HEK293 (cell line): ENCODE data around the gene COL17A1.

Experiments
- CTCF ChIA-PET: fragments of 350-600 bp; formaldehyde crosslinking; extraction: SDS; loops from one replicate; lab custom pipeline; 2021; ENCODE audit warnings: antibody characterized with exemption; lab: Yijun Ruan, JAX
- POLR2A ChIA-PET: fragments of 300-600 bp; formaldehyde crosslinking; extraction: SDS; loops from one replicate; lab custom pipeline; 2020; ENCODE audit warnings: antibody characterized with exemption, inconsistent platforms; lab: Yijun Ruan, JAX
- H3K27ac ChIP-seq: fragments of 200-500 bp; sonication (Bioruptor generic); 2 replicates; pipeline ENCODE4 v1.5.1; 2014; ENCODE audit warnings: low read depth, low read length, control low read depth, inconsistent platforms; ENCODE audit errors: extremely low read depth
- H3K36me3 ChIP-seq, 2 experiments: fragments of 200-500 bp in 1 of 2; sonication (Bioruptor generic) in 1 of 2; 1 replicate in 1 of 2; 2 replicates in 1 of 2; pipeline ENCODE4 v1.5.1; 2014 to 2017; ENCODE audit warnings: inconsistent platforms in 2 of 2, low read length in 2 of 2; ENCODE audit not compliant: control insufficient read depth in 2 of 2, insufficient read depth in 1 of 2
- H3K4me1 ChIP-seq: fragments of 200-500 bp; sonication (Bioruptor generic); 2 replicates; pipeline ENCODE4 v1.5.1; 2014; ENCODE audit warnings: mild to moderate bottlenecking, low read length, inconsistent platforms; ENCODE audit not compliant: control insufficient read depth, insufficient read depth
- H3K4me3 ChIP-seq: 2 replicates; pipeline ENCODE4 v1.5.1; 2011; ENCODE audit warnings: low read depth, mild to moderate bottlenecking, control low read depth, low read length, moderate library complexity
- H3K9me3 ChIP-seq: fragments of 200-500 bp; sonication (Bioruptor generic); 2 replicates; pipeline ENCODE4 v1.5.1; 2014; ENCODE audit warnings: low read depth, low read length, inconsistent platforms; ENCODE audit not compliant: control insufficient read depth, insufficient read depth
- CTCF ChIP-seq: fragments of 450-650 bp; formaldehyde crosslinking; IDR thresholded peaks from 2 replicates; pipeline ENCODE4 v1.5.1; 2016; ENCODE audit warnings: missing biosample characterization, missing genetic modification characterization
- GLIS2 ChIP-seq: fragments of 450-650 bp; formaldehyde crosslinking; IDR thresholded peaks from 2 replicates; pipeline ENCODE4 v1.5.1; 2016; ENCODE audit warnings: missing biosample characterization, missing genetic modification characterization
- HOXC10 ChIP-seq: sonication (generic); formaldehyde crosslinking; IDR thresholded peaks from 2 replicates; pipeline ENCODE4 v1.8.1; 2023; ENCODE audit warnings: mild to moderate bottlenecking, missing genetic modification reagents
- KLF17 ChIP-seq: fragments of 450-650 bp; formaldehyde crosslinking; IDR thresholded peaks from 2 replicates; pipeline ENCODE4 v1.5.1; 2016; ENCODE audit warnings: missing biosample characterization, missing genetic modification characterization
- KLF9 ChIP-seq: fragments of 450-650 bp; formaldehyde crosslinking; IDR thresholded peaks from 2 replicates; pipeline ENCODE4 v1.5.1; 2016; ENCODE audit warnings: missing biosample characterization, missing genetic modification characterization, low read depth
- MEIS1 ChIP-seq: sonication (generic); formaldehyde crosslinking; IDR thresholded peaks from 2 replicates; pipeline ENCODE4 v1.8.1; 2022; ENCODE audit warnings: missing genetic modification reagents, mild to moderate bottlenecking, borderline replicate concordance
- SETDB1 ChIP-seq: IDR thresholded peaks from one replicate; pipeline ENCODE4 v1.6.1; 2017; ENCODE audit warnings: mild to moderate bottlenecking, low read length, moderate library complexity, mixed read lengths; ENCODE audit not compliant: insufficient read length
- ZBTB8A ChIP-seq: fragments of 450-650 bp; formaldehyde crosslinking; IDR thresholded peaks from 2 replicates; pipeline ENCODE4 v1.5.1; 2016; ENCODE audit warnings: missing biosample characterization, missing genetic modification characterization
- ZFP69B ChIP-seq: fragments of 450-650 bp; formaldehyde crosslinking; IDR thresholded peaks from 2 replicates; pipeline ENCODE4 v1.5.1; 2016; ENCODE audit warnings: missing biosample characterization, missing genetic modification characterization
- ZNF112 ChIP-seq: fragments of 450-650 bp; formaldehyde crosslinking; IDR thresholded peaks from 2 replicates; pipeline ENCODE4 v1.5.0; 2017; ENCODE audit warnings: missing biosample characterization, missing genetic modification characterization
- ZNF138 ChIP-seq: fragments of 450-650 bp; formaldehyde crosslinking; IDR thresholded peaks from 2 replicates; pipeline ENCODE4 v1.5.1; 2016; ENCODE audit warnings: missing biosample characterization, missing genetic modification characterization, borderline replicate concordance
- ZNF184 ChIP-seq: fragments of 450-650 bp; IDR thresholded peaks from 2 replicates; pipeline ENCODE4 v1.5.1; 2018; ENCODE audit warnings: missing biosample characterization, mild to moderate bottlenecking, missing genetic modification characterization
- ZNF211 ChIP-seq: fragments of 450-650 bp; formaldehyde crosslinking; IDR thresholded peaks from 2 replicates; pipeline ENCODE4 v1.5.1; 2016; ENCODE audit warnings: low read depth, missing biosample characterization, missing genetic modification characterization
- ZNF23 ChIP-seq: fragments of 450-650 bp; formaldehyde crosslinking; IDR thresholded peaks from 2 replicates; pipeline ENCODE4 v1.5.1; 2016; ENCODE audit warnings: missing biosample characterization, missing genetic modification characterization, borderline replicate concordance
- ZNF248 ChIP-seq: fragments of 450-650 bp; formaldehyde crosslinking; IDR thresholded peaks from 2 replicates; pipeline ENCODE4 v1.5.1; 2017; ENCODE audit warnings: missing biosample characterization, missing genetic modification characterization
- ZNF266 ChIP-seq: fragments of 450-650 bp; formaldehyde crosslinking; IDR thresholded peaks from 2 replicates; pipeline ENCODE4 v1.5.1; 2016; ENCODE audit warnings: missing biosample characterization, missing genetic modification characterization, low read depth
- ZNF366 ChIP-seq: fragments of 450-650 bp; formaldehyde crosslinking; conservative IDR thresholded peaks from 2 replicates; pipeline ENCODE4 v1.5.1; 2016; ENCODE audit warnings: missing biosample characterization, missing genetic modification characterization
- ZNF596 ChIP-seq: fragments of 450-650 bp; IDR thresholded peaks from 2 replicates; pipeline ENCODE4 v1.5.0; 2018; ENCODE audit warnings: missing biosample characterization, mild to moderate bottlenecking, missing genetic modification characterization, moderate library complexity
- ZNF639 ChIP-seq: fragments of 450-650 bp; formaldehyde crosslinking; IDR thresholded peaks from 2 replicates; pipeline ENCODE4 v1.5.1; 2016; ENCODE audit warnings: missing biosample characterization, missing genetic modification characterization
- ZNF654 ChIP-seq: fragments of 450-650 bp; formaldehyde crosslinking; IDR thresholded peaks from 2 replicates; pipeline ENCODE4 v1.5.1; 2016; ENCODE audit warnings: low read depth, missing biosample characterization, missing genetic modification characterization
- ZNF664 ChIP-seq: fragments of 450-650 bp; formaldehyde crosslinking; IDR thresholded peaks from 2 replicates; pipeline ENCODE4 v1.5.1; 2016; ENCODE audit warnings: missing biosample characterization, missing genetic modification characterization
- ZNF677 ChIP-seq: fragments of 450-650 bp; IDR thresholded peaks from 2 replicates; pipeline ENCODE4 v1.5.0; 2018; ENCODE audit warnings: missing biosample characterization, mild to moderate bottlenecking, missing genetic modification characterization, moderate library complexity
- ZNF701 ChIP-seq: fragments of 450-650 bp; formaldehyde crosslinking; IDR thresholded peaks from 2 replicates; pipeline ENCODE4 v1.5.1; 2016; ENCODE audit warnings: missing biosample characterization, missing genetic modification characterization
- ZNF777 ChIP-seq: fragments of 450-650 bp; formaldehyde crosslinking; IDR thresholded peaks from 2 replicates; pipeline ENCODE4 v1.5.1; 2017; ENCODE audit warnings: missing biosample characterization, missing genetic modification characterization, borderline replicate concordance
- TF ChIP-seq, protein P1 (sequence below): fragments of 450-650 bp; formaldehyde crosslinking; IDR thresholded peaks from 2 replicates; pipeline ENCODE4 v1.5.1; 2016; ENCODE audit warnings: missing biosample characterization, missing genetic modification characterization
- TF ChIP-seq, protein P2 (sequence below): fragments of 450-650 bp; formaldehyde crosslinking; IDR thresholded peaks from 2 replicates; pipeline ENCODE4 v1.5.1; 2016; ENCODE audit warnings: missing biosample characterization, missing genetic modification characterization
- TF ChIP-seq, protein P3 (sequence below): fragments of 450-650 bp; formaldehyde crosslinking; IDR thresholded peaks from 2 replicates; pipeline ENCODE4 v1.5.1; 2016; ENCODE audit warnings: missing biosample characterization, missing genetic modification characterization

COL17A1 gene

DNA sequence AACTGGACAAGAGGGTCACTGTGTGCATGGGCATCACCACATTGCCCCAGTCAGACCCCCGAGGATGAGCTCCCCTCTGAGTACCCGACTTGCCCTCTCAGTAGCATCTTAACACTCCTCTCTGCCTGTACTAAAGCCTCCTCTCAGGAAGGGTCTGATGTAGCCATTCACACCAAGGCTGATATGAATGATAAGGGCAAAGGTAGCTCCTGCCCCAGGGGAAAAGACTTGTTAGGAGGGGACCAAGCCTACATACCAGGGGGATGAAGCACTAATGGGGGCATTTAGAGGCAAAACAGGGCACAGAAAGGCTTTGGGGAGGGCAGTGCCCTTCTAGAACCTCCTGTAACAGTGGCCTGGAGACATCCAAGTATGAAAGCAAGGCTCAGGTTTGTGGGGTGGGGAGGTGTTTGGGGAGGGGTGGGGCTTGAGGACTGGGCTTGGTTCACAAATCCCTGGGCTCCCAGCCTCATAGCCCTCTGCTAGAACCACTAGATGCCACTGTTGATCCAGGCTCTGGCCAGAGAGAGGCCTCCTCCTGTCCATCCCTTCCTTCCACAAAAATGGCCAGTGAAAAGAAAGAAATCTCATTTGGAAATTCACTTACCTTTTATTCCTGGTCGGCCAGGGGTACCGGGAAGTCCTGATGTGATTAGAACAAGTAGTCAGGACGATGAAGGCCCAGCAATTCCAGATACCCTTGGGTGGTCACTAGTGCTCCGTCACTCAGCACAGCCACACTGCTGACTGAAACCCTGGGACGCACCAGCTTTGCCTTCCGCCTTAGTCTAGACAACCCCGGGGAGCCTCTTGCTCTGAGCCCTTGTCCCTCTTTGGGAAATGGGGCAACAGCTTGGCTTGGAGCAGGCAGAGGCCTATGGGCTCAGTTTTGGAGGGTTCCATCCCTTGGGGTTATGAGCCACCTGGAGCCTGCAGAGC, 40.3 kb downstream of the COL17A1 start:
- POLR2A ChIA-PET = no interaction called here
- Histone ChIP-seq H3K4me3 (no peak overlapping the region), H3K4me1 (no peaks in the 10 kb centered on the region), H3K27ac (no peak overlapping the region), H3K9me3 (no peaks in the 10 kb centered on the region)
- no peak for TF ChIP-seq ZBTB8A
- TF ChIP-seq ZNF248 (tag by site-specific recombination) = no peak
- no peak for TF ChIP-seq ZNF777 (tag by site-specific recombination)
- TF ChIP-seq ZNF211 (tag by site-specific recombination) = no peak
- no peak for TF ChIP-seq MEIS1 (CRISPR knock-in tag)
- no peak for TF ChIP-seq ZFP69B (tag by site-specific recombination)
- TF ChIP-seq ZNF664 (tag by site-specific recombination) = no peak
- no peak for TF ChIP-seq ZNF596 (tag by site-specific recombination)
- TF ChIP-seq, protein P1, sequence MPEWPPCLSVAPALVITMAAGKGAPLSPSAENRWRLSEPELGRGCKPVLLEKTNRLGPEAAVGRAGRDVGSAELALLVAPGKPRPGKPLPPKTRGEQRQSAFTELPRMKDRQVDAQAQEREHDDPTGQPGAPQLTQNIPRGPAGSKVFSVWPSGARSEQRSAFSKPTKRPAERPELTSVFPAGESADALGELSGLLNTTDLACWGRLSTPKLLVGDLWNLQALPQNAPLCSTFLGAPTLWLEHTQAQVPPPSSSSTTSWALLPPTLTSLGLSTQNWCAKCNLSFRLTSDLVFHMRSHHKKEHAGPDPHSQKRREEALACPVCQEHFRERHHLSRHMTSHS (tag by site-specific recombination) = no peak
- peak; percentile 67 for TF ChIP-seq CTCF (tag by site-specific recombination)
- no peak for TF ChIP-seq HOXC10 (CRISPR knock-in tag)
- no peak for TF ChIP-seq ZNF112 (tag by site-specific recombination)
- no peak for TF ChIP-seq GLIS2
- TF ChIP-seq ZNF654 (tag by site-specific recombination) = peak; percentile 68
- no peak for TF ChIP-seq ZNF266 (tag by site-specific recombination)
- no peak for TF ChIP-seq KLF9 (tag by site-specific recombination)
- TF ChIP-seq, all 188 proteins: peak for 2
- H3K36me3 ChIP-seq = no peaks in the 10 kb centered on the region
- CTCF ChIA-PET = interaction anchor here (0.6 to 1.3 kb wide), 12 partner anchors 36 to 306 kb away, joined by 3 to 5 read pairs (median 3); no protein-coding TSS in a partner anchor

- POLR2A ChIA-PET = no interaction called here
- TF ChIP-seq ZNF701 (tag by site-specific recombination) (no peak), ZNF23 (tag by site-specific recombination) (no peak), ZNF639 (no peak), KLF17 (tag by site-specific recombination) (no peak), ZNF184 (tag by site-specific recombination) (no peak), ZNF664 (tag by site-specific recombination) (no peak), ZNF677 (tag by site-specific recombination) (no peak), ZNF366 (no peak), SETDB1 (no peak), ZNF138 (tag by site-specific recombination) (no peak)
- TF ChIP-seq, protein P2, sequence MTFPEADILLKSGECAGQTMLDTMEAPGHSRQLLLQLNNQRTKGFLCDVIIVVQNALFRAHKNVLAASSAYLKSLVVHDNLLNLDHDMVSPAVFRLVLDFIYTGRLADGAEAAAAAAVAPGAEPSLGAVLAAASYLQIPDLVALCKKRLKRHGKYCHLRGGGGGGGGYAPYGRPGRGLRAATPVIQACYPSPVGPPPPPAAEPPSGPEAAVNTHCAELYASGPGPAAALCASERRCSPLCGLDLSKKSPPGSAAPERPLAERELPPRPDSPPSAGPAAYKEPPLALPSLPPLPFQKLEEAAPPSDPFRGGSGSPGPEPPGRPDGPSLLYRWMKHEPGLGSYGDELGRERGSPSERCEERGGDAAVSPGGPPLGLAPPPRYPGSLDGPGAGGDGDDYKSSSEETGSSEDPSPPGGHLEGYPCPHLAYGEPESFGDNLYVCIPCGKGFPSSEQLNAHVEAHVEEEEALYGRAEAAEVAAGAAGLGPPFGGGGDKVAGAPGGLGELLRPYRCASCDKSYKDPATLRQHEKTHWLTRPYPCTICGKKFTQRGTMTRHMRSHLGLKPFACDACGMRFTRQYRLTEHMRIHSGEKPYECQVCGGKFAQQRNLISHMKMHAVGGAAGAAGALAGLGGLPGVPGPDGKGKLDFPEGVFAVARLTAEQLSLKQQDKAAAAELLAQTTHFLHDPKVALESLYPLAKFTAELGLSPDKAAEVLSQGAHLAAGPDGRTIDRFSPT (tag by site-specific recombination) = no peak
- TF ChIP-seq, protein P3, sequence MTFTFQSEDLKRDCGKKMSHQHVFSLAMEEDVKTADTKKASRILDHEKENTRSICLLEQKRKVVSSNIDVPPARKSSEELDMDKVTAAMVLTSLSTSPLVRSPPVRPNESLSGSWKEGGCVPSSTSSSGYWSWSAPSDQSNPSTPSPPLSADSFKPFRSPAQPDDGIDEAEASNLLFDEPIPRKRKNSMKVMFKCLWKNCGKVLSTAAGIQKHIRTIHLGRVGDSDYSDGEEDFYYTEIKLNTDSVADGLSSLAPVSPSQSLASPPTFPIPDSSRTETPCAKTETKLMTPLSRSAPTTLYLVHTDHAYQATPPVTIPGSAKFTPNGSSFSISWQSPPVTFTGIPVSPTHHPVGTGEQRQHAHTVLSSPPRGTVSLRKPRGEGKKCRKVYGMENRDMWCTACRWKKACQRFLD (tag by site-specific recombination) = no peak
These were observed 41.8 kb downstream of the COL17A1 start for GRCh38 chr10:104043854-104044253.

More at GRCh38 chr10:104043854-104044253, 41.8 kb downstream of the COL17A1 start:
- Histone ChIP-seq H3K27ac (no peak overlapping the region), H3K36me3 (no peaks in the 10 kb centered on the region), H3K4me3 (no peak overlapping the region), H3K9me3 (no peaks in the 10 kb centered on the region), H3K4me1 (no peaks in the 10 kb centered on the region)
- CTCF ChIA-PET = no interaction called here
